Measurements from ENCODE around the gene CD160. TPM values are rescaled to one million over a fixed set of nuclear protein-coding genes. Genes with fewer than 3 reads are reported as not detected.

Gene CD160
- total and polyA plus RNA-seq, 10 of the 15 experiments (the other 5 are each of a cell fraction or from before 2014, with no cell fraction given): 0.06 to 1.1 (median 0.26) TPM; not detected in 5

DNA sequence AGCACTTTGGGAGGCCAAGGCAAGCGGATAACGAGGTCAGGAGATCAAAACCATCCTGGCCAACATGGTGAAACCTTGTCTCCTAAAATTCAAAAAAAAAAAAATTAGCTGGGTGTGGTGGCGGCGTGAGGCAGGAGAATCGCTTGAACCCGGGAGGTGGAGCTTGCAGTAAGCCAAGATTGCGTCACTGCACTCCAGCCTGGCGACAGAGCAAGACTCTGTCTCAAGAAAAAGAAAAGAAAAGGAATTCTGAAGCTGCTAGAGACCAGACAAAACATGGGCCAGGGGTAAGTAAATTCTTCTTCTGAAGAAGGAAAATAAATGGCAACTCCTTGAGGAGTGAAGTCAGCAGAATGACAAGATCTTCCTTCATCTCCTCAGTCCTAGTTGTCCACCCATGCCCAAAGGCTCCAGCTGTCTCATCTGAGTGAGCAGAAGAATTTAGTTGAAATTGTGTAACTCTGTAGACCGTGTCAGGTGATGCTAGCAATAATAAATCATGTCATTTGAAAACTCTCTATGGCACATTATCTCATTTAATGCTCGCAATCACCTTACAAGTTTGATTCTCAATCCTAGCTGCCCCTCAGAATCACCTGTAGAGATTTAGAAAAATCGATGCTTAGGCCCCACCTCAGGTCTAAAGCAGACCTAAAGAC, 26.4 kb upstream of the CD160 start:
- TF ChIP-seq HDAC2 (IDR thresholded peaks at IDR 0.05) (no peak), EZH2 (IDR thresholded peaks at IDR 0.05; ENCODE audit: borderline replicate concordance, control insufficient read depth, low read depth, low read length) (no peak), SREBF2 (IDR thresholded peaks at IDR 0.05; ENCODE audit: low read length) (no peak), RFX5 (IDR thresholded peaks at IDR 0.05; ENCODE audit: low read depth, low read length) (no peak)
- TF ChIP-seq, protein P1, sequence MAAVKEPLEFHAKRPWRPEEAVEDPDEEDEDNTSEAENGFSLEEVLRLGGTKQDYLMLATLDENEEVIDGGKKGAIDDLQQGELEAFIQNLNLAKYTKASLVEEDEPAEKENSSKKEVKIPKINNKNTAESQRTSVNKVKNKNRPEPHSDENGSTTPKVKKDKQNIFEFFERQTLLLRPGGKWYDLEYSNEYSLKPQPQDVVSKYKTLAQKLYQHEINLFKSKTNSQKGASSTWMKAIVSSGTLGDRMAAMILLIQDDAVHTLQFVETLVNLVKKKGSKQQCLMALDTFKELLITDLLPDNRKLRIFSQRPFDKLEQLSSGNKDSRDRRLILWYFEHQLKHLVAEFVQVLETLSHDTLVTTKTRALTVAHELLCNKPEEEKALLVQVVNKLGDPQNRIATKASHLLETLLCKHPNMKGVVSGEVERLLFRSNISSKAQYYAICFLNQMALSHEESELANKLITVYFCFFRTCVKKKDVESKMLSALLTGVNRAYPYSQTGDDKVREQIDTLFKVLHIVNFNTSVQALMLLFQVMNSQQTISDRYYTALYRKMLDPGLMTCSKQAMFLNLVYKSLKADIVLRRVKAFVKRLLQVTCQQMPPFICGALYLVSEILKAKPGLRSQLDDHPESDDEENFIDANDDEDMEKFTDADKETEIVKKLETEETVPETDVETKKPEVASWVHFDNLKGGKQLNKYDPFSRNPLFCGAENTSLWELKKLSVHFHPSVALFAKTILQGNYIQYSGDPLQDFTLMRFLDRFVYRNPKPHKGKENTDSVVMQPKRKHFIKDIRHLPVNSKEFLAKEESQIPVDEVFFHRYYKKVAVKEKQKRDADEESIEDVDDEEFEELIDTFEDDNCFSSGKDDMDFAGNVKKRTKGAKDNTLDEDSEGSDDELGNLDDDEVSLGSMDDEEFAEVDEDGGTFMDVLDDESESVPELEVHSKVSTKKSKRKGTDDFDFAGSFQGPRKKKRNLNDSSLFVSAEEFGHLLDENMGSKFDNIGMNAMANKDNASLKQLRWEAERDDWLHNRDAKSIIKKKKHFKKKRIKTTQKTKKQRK (IDR thresholded peaks at IDR 0.05; ENCODE audit: low read depth, low read length): no peak
- TF ChIP-seq, protein P2, sequence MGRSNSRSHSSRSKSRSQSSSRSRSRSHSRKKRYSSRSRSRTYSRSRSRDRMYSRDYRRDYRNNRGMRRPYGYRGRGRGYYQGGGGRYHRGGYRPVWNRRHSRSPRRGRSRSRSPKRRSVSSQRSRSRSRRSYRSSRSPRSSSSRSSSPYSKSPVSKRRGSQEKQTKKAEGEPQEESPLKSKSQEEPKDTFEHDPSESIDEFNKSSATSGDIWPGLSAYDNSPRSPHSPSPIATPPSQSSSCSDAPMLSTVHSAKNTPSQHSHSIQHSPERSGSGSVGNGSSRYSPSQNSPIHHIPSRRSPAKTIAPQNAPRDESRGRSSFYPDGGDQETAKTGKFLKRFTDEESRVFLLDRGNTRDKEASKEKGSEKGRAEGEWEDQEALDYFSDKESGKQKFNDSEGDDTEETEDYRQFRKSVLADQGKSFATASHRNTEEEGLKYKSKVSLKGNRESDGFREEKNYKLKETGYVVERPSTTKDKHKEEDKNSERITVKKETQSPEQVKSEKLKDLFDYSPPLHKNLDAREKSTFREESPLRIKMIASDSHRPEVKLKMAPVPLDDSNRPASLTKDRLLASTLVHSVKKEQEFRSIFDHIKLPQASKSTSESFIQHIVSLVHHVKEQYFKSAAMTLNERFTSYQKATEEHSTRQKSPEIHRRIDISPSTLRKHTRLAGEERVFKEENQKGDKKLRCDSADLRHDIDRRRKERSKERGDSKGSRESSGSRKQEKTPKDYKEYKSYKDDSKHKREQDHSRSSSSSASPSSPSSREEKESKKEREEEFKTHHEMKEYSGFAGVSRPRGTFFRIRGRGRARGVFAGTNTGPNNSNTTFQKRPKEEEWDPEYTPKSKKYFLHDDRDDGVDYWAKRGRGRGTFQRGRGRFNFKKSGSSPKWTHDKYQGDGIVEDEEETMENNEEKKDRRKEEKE (IDR thresholded peaks at IDR 0.05): no peak
- ChIA-PET POLR2A (no interaction called here), CTCF (interaction anchor here (3.0 kb wide), 1 partner anchor 27 kb away, joined by 14 read pairs; the partner anchor contains the start of gene CD160), SMC1A (ENCODE audit: uncharacterized antibody, unreplicated experiment) (interaction anchor here (3.9 kb wide), 1 partner anchor 26 kb away, joined by 17 read pairs; the partner anchor contains the start of gene CD160), RAD21 (ENCODE audit: unreplicated experiment) (no interaction called here)
- in situ Hi-C loops (cut with MboI): no loop called here
- no peak overlapping the region for H3K9ac ChIP-seq (ENCODE audit: control insufficient read depth, insufficient read depth, low read length)
- no peaks in the 10 kb centered on the region for H3K27me3 ChIP-seq (replicated peaks in 1 of 2; ENCODE audit: control insufficient read depth in 2 of 2, insufficient read depth in 2 of 2, low read length in 1 of 2)
- no peaks in the 10 kb centered on the region for H3K79me2 ChIP-seq (ENCODE audit: control insufficient read depth, insufficient read depth, low read length)
- H3K4me3 ChIP-seq: no peak overlapping the region
- no peaks in the 10 kb centered on the region for H4K20me1 ChIP-seq (ENCODE audit: control insufficient read depth, insufficient read depth)
- no peak overlapping the region for H3K4me2 ChIP-seq (ENCODE audit: control insufficient read depth, insufficient read depth)
- no peak overlapping the region for H2AFZ ChIP-seq (ENCODE audit: control insufficient read depth, low read depth, low read length)
- no peaks in the 10 kb centered on the region for H3K36me3 ChIP-seq (ENCODE audit: control insufficient read depth in 2 of 2, insufficient read depth in 2 of 2, low read length in 1 of 2)
- peaks cover 15% of the 10 kb centered on the region for H3K4me1 ChIP-seq (ENCODE audit: control insufficient read depth, insufficient read depth, low read length)
- no TSS peak for BruUV-seq (replicated peaks)
- H3K27ac ChIP-seq (ENCODE audit: control insufficient read depth, insufficient read depth): no peak overlapping the region
- intact Hi-C loops (cut with micrococcal nuclease; ENCODE audit: unreplicated experiment): no loop called here
- ATAC-seq (no peak), FAIRE-seq (no peak), DNase-seq (ENCODE audit: low read depth, low spot score) (no peak)
- H3K9me3 ChIP-seq (replicated peaks; ENCODE audit: control insufficient read depth, insufficient read depth, low read length): no peaks in the 10 kb centered on the region
- WGBS (ENCODE audit: insufficient coverage, insufficient replicate concordance, low lambda C conversion rate, missing lambda C conversion rate): 85% methylated on average over 11 of the region's 11 CpGs

All from GM12878 (cell line).